IPS-NIHi11 (cell line): ENCODE results near the gene PLD1.
"Not testable (repeated sequence)": the region's sequence is repeated elsewhere in the genome, so short reads cannot be mapped to it uniquely, and the experiment has no call there.

Experiments
- DNase-seq: peaks from one replicate; pipeline ENCODE4 v3.0.0; 2012; ENCODE audit warnings: mixed read lengths, low spot score

PLD1 gene

DNA sequence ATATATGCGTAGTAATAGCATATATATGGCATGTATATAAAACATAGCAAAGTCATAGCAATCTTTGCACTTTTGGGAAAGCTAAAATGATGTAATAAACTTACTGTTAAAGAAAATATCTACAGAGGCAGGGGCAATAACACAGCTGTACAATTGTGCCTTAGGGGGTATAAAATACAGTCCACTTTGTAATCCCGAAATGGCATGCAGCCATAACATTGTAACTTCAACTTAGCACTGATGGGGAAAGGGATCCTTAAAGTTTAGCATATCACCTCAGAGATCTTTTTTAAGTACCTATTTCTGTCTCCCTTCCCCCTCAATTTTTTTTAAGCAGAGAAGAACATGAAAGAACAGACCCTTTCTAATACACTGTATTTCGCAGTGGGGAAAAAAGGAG lies 40.8 kb downstream of the PLD1 start:
- DNase-seq: no peak

DNA sequence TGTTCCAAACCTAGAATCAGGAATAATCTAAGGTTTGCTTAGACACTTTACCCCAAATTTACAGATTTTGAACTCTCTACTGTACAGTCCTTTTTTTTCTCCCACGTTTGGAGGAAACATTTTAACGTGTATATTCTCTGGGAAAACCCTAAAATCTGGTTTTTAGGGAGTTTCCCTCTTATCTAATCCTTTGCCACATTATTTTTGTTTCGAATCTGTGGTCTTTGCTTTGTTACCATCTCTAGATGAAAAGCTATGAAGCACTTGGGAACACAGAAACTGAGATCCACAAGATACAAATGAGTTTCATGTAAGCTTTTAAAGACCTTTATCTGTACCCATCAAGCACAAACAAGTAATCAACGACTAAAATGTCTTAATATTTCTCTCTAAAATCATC lies 41.3 kb downstream of the PLD1 start:
- DNase-seq: no peak

DNA sequence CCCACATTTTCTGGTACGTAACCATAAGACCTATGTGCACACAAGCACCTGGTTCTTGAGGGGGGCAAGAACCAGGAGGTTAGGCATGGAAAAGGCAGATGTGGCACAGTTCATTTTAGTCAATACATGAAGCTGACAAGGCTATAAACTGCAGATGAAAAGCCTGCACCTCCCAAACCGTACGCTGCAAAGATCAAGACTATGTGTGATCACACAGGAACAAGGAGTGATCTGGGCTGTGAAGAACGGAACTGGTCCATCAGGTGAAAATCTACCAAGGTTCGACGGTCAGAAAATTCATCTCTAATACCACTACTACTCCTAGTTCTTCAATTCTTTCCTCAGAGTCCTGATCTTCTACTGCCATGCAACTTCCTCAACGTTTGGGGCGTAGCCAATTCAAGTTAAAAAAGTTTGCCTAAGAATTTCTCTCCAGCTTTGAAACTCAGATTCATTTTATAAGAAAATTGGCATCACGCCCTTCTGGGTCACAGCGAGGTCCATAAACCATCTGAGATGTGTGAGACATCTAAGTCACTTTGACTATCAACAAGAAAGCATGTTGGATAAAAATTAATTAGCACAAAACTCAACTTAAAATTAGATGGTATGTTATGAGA lies 41.9 kb downstream of the PLD1 start:
- no peak for DNase-seq

DNA sequence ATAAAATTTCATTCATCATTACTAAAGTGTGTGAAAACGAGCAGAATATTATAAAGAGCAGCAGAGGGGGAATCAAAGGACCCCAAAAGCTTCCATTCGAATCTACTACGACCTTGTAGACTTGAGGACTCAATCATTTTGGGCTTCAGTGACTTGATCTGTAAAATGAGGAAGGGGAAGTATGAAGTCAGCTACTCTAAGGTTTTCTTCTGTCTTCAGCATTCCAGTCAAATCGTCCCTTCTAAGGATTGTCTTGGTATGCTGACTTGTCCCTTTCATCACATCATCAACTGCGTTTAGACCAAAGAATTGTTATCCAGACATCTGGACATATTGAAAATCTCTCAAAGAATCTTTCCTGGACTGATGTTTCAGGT lies 44.8 kb downstream of the PLD1 start:
- DNase-seq: no peak

DNA sequence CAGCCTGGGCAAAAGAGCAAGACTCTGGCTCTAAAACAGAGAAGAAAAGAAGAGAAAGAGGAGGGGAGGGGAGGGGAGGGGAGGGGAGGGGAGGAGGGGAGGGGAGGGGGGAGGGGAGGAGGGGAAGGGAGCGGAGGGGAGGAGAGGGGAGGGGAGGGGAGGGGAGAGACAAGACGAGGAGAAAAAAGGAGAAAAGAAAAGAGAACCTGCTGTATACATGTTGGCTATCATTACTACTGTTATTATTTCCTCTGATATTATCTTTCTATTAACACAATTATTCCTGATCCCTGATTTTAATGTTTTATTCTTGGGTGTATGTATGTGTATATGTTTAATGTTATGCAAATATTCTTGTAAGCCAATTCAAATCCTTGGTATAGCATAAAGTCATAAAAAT lies 46.9 kb downstream of the PLD1 start:
- no peak for DNase-seq

DNA sequence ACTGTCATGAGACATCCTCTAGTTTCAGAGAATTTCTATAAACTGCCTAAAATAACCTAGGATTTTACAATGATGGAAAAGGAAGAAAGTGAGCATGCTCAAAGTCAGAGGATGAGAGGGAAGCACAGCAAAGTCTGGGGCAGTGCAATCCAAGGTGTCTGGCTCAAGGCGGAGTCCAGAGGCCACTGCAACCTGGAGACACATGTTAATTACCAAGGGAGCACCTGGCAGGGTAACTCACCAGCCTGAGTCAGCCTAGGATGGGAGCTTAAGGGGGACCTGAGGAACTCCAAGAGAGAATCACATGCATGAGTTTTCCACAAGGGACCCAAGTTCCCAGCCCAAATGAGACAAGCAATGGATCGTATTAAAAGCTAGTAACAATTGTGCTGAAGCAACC lies 49.8 kb downstream of the PLD1 start:
- DNase-seq: no peak

DNA sequence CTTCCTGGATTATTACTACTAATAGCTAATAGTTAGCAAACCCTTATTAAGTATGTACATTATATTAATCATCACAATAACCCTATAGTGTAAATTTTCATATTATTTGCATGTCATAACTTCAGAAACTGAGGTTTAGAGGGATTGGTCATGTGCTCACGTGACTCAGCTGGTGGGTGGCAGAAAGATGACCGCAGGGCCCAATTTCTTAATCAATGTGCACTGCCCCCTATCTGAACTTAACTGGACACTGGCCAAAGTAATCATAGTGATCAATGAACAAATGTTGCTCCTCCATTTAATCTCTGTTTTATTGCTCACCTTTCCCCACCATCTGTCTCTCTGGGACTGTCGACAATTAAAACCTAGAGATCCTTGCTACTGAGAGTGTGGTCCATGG lies 52.2 kb downstream of the PLD1 start:
- DNase-seq: no peak

DNA sequence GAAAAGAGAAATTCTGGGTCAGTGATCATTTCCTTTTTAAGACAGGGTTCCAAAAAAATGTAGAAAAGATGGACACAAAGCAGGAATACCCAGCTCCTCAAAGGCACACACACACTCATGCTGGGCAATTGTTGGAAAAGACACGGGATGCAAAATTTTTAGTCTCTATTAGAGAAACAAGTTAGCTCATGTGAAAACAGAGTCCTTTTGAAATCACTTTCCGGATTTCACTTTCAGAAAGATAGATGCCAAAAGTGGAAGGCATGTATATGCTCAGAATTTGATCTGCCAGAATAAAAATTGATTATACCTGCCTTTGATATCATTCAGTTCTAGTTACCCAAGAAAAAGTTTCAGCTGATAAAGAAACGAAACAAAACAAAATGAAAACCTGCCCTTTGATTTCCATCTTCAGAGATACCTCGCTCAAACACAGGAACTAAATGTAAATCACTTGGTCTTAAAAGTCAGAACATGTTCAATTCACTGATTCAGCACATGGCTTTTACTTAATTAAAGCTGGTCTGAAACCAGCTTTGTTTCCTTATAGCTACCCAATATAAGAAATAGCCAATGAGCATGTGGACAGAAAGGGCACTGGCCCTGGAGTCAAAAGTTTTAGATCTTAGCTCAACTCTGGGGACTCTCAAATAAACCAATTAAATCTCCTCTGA lies 52.8 kb downstream of the PLD1 start:
- DNase-seq: no peak

DNA sequence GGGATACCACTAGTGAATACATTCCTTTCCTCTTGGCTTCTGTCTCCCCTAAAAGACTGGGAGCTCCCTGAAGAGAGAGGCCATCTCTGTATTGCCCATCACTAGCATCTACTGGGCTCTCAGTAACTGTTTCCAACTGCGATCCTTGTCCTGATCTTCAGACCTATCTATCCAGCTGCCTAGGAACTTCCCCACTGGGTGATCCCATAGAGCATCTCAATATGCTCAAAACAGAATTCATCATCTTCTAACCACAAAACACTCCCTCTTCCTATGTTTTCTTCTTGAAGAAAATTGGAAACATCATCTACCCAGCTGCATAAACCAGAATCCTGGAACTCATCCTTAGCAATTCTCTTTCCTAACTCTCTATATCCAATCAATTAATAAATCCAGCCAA lies 54.6 kb downstream of the PLD1 start:
- no peak for DNase-seq

DNA sequence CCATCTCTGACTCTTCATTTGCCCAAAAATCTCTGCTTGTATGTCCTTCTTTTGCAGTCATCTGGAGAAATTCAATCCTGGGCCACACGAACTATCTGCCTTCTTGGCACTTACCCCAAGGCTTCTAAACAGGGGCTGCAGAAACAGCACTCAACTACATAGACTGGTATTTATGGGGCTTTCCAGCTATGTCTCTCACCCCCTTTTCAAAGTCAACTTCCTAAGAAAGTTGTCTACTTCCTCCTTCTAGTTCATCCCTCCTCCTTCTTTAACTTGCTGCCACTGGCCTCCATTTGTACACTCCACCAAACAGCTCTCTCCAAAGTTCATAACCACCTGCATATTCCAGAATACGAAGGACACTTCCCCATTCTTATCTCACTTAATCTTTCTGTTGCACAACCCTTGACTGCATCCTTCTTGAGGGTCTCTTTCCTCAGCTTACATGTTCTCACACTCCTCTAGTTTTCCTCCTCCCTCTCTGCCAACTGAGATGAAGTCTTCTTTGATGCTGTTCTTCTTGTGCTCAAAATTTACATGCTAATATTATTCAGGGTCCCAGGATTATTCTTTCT lies 55.2 kb downstream of the PLD1 start:
- DNase-seq: no peak

DNA sequence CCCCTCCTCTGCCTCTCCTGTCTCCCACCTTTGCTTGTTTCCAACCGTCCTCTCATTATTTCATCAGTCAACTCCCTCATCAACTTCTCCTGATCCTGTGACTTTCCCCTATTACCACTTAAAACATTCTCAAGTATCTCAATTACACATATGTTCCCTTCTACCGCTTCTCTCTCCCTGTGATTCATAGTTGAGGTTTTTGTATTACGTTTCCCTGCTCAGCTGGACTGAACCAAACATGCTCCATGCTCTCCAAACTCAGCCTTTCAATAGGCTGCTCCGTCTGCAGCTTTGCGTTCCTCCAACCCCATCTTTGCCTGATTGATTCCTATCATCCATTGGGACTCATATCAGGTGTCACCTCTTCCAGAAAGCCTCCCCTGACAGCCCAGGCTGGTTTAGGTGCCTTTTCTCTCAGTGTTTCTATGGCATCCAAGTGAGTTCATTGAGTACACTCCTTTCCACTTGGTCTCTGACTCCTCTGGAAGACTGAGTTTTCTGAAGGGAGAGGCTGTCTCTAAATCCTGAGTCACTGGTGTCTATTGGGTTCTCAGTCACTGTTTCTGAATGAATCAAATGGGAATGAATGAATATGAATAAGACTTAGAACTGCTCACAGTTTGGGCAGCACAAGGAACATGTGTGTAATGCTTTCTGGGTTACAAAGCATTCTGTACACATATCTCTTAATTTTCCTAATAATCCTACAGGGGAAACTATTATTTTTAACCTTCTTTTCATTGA lies 56.4 kb downstream of the PLD1 start:
- DNase-seq: no peak

DNA sequence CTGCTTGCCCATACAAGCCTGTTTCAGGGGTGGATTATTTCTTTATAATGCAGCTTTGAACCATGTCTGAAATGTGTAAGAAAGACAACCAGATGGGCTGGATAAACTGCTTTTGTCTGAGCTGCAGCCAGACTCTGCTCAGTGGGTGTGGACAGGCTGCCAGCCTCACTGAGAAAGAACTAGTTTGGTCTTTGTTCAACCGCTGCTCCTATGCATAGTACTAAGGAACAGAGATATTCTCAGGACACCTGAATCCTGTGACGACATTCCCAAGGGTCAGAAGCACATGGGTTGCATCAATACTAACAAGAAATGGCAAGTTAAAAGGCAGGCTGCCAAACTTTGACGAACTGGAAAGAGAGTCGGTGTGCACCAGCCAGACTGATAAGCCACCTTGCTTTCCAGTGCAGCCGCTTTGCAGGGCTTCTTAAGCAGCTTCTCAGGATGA lies 57.2 kb downstream of the PLD1 start:
- DNase-seq: no peak

DNA sequence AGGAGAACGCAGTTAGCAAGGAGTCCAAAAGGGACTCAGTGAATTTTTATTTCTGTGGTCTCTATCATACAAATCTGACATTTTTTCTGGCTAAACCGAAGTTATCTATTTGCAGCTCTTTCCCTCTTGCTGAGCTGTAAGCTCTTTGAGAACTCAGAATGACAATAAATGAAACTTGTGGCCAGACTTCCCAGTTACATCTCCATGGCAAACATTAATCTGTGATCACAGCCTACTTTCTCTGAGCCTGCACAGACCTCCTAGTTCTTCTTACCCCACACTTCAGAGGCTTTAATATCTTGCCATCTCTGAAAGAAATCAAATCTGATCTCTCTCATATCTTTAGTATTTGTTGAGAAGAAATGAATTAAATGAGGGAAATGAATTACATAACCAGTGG lies 58.0 kb downstream of the PLD1 start:
- DNase-seq: no peak

DNA sequence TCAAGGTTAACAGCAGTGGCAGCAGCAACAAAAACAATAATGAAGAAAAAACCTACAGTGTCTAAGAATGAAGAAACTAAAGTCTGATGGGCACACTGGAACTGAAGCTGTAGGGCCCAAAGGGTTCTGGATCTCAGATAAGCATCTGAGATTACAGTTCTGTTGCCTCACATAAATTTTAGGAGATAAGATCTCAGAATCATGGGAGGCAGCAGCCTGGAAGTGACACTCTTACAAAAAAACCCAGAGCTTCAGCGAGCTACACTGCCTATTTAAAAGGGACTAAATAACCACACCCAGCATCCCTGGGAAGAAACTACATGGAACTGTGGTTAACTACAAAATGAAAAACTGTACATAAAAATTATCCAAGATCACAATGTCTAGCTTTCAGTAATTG lies 61.2 kb downstream of the PLD1 start:
- DNase-seq: no peak

DNA sequence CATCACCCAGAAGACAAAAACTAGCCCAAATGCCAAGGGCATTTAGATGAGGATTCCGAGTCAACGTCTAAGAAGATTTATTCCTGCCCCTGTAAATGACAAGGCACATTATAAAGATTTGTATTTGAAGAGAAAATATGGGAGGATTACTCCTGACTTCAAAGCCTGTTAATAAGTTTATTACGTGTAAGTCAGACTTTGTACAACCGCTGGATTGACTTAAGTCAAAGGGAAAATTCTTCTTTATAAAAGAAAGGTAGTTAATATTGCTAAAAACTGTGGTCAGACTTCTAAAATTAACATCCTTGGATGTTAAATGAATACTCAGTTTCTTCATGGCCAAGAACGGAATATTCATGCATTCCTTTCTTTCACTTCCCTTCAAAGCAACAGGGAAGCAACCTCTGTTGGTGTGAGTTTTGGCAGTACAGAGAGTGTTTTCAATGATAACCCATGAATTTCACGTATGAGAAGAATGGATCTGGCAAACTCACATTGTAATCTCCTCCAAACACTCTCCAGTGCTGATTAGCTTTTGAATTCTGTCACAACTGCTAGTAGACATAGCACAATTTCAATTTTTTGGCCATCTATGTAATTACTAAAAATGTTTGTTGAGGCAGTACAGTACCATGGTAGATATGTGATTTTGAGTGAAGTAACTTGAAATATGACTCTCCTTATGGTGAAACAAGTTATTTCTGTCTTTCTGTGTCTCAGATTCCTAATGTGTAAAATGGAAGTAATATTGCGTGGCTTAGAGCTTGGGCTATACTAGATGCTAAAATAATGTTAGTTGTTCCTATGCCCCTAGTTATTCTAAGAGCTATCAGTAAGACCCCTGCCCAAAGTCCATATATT lies 62.0 kb downstream of the PLD1 start:
- DNase-seq: no peak

DNA sequence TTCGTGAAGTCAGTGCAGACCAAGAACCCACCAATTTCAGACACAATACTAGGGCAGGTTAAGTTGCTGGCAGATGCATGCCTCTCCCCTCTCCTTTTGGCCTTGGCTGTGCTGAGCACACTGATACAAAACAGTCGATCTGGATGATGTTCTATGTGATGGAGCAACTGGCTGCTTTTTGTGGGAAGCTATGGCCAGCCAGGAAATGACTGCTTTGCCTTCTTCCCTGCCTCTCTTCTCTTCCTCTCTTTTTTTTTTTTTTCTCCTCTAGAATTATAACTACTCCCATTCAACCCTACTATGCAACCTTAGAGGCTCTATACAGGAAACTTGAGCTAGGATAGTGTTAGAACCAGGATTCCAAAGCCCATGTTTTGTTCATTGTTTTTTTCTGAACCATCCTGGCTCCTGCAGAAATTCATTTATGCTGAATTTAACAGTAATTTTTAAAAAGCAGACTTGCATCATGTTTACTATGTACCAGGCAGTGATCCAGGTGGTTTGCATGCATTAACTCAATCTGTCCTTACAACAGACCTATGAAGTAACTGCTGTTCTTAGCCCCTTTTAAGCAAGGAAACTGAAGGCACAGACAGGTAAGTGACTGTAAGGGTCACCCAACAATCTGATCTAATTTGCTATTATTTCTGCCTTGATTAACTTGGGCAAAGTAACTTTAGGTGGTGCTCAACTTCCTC lies 62.9 kb downstream of the PLD1 start:
- no peak for DNase-seq

DNA sequence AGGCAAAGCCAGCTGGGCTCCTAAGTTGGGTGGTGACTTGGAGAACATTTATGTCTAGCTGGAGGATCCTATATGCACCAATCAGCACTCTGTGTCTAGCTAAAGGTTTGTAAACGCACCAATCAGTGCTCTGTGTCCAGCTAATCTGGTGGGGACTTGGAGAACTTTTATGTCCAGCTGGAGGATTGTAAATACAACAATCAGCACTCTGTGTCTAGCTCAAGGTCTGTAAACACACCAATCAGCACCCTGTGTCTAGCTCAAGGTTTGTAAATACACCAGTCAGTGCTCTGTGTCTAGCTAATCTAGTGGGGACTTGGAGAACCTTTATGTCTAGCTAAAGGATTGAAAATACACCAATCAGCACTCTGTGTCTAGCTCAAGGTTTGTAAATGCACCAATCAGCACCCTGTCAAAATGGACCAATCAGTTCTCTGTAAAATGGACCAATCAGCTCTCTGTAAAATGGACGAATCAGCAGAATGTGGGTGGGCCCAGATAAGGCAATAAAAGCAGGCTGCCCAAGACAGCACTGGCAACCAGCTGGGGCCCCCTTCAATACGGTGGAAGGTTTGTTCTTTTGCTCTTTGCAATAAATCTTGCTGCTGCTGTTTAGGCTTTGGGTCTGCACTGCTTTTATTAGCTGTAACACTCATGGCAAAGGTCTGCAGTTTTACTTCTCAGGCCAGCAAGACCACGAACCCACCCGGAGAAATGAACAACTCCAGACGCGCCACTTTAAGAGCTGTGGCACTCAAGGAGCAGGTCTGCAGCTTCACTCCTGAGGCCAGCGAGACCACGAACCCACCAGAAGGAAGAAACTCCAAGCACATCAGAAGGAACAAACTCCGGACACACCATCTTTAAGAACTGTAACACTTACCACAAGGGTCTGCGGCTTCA lies 63.7 kb downstream of the PLD1 start:
- DNase-seq: not testable (repeated sequence)

DNA sequence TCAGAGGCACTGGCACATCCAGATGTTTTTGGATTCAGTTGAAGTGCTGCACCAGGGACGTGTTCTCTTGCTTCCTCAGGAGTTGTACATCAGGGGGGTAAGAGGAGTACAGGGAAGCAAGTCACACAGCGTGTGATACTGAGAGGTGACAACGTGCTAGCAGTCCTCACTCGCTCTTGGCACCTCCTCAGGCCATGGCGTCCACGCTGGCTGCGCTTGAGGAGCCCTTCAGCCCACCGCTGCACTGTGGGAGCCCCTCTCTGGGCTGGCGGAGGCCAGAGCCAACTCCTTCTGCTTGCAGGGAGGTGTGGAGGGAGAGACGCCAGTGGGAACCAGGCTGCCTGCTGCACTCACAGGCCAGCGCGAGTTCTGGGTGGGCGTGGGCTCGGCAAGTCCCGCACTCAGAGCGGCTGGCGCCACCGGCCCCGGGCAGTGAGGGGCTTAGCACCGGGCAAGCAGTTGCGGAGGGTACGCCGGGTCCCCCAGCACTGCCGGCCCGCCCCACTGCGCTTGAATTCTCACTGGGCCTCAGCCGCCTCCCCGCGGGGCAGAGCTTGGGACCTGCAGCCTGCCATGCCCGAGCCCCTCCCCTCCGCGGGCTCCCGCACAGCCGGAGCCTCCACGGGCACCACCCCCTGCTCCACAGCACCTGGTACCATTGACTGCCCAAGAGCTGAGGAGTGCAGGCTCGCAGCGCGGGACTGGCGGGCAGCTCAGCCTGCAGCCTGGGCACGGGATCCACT lies 64.5 kb downstream of the PLD1 start:
- DNase-seq: no peak

DNA sequence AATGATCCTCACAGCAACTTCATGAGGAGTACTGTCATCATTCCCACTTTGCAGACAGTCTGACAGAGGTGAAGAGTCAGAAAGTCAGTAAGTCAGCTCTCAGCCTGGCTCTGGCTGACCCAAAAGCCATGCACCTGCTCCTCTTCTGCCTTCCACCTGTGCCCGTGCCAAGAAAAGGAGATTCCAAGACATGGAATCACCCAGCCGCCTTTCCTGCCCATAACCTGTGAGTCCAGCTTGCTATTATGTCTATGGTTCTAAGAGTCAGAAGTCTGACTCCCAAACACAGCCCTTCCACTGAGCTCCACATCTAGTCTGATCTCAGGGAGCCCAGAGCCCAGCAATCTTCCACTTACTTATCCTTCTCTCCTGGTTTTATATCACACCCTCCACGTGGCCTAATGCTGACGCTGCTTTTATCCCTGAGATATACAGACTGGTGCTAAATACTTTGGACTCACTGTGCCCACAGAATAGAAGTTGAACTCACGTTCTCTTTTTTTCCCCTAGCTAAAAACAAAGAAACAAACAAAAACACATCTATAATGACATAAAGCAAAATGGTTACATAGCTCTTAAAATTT lies 66.0 kb downstream of the PLD1 start:
- no peak for DNase-seq
